MCF 10A (cell line): ENCODE results near the gene IL10RB. TPM values are rescaled to one million over a fixed set of nuclear protein-coding genes. Genes with fewer than 3 reads are reported as not detected.

Source experiments
- BruUV-seq: library from RNA; stranded (reverse); fragments of 400-500 nt; replicated peaks from 2 replicates; lab custom pipeline; 2021; lab: Mats Ljungman, UMichigan
- CTCF ChIA-PET: fragments of 300-600 bp; sonication (Branson Sonifier 250); formaldehyde crosslinking; extraction: SDS; loops from one replicate; lab custom pipeline; 2021; ENCODE audit warnings: antibody characterized with exemption, inconsistent platforms; lab: Yijun Ruan, JAX
- POLR2A ChIA-PET: fragments of 300-600, 350-650 bp; sonication (Branson Sonifier 250); formaldehyde crosslinking; extraction: SDS; loops from one replicate; lab custom pipeline; 2020; ENCODE audit warnings: antibody characterized with exemption, inconsistent platforms; lab: Yijun Ruan, JAX
- DNase-seq: peaks from one replicate; pipeline ENCODE4 v3.0.0-alpha.2; 2018; ENCODE audit not compliant: unreplicated experiment
- H3K27ac Mint-ChIP-seq: one replicate; pipeline ENCODE4 v1.8.0; 2022; ENCODE audit warnings: mild to moderate bottlenecking, low read depth, mixed read lengths; ENCODE audit not compliant: unreplicated experiment
- H3K27me3 Mint-ChIP-seq: one replicate; pipeline ENCODE4 v1.8.0; 2022; ENCODE audit warnings: mixed read lengths; ENCODE audit not compliant: insufficient read depth, unreplicated experiment
- H3K36me3 Mint-ChIP-seq: one replicate; pipeline ENCODE4 v1.8.0; 2022; ENCODE audit warnings: mild to moderate bottlenecking, moderate library complexity, mixed read lengths; ENCODE audit not compliant: insufficient read depth, unreplicated experiment
- H3K4me1 Mint-ChIP-seq: one replicate; pipeline ENCODE4 v1.8.0; 2022; ENCODE audit warnings: mixed read lengths; ENCODE audit not compliant: insufficient read depth, unreplicated experiment
- H3K4me3 Mint-ChIP-seq: one replicate; pipeline ENCODE4 v1.8.0; 2022; ENCODE audit warnings: mild to moderate bottlenecking, moderate library complexity, mixed read lengths; ENCODE audit not compliant: unreplicated experiment
- H3K9me3 Mint-ChIP-seq: one replicate; pipeline ENCODE4 v1.8.0; 2022; ENCODE audit warnings: mixed read lengths; ENCODE audit not compliant: unreplicated experiment
- CTCF ChIP-seq: fragments of 200-600 bp; IDR thresholded peaks from one replicate; pipeline ENCODE4 v1.8.0; 2022; ENCODE audit warnings: antibody characterized with exemption, mild to moderate bottlenecking; ENCODE audit not compliant: unreplicated experiment
- intact Hi-C: fragments of 100-400 bp; cut with micrococcal nuclease; formaldehyde crosslinking; loops from 2 replicates; pipeline ENCODE4 v1.14.1; 2022
- total RNA-seq: library from RNA; stranded (reverse); gene quantifications from 2 replicates; pipeline ENCODE4 v1.2.3, GENCODE V29; 2022

Gene IL10RB
- total RNA-seq, 1 experiment from 2014 or later, result 23.2 TPM

GRCh38 chr21:33305344-33305671 is 39.1 kb downstream of the IL10RB start:
- CTCF ChIA-PET, result no interaction called here
- Mint-ChIP-seq H3K9me3 (no peaks in the 10 kb centered on the region), H3K27ac (no peak overlapping the region), H3K27me3 (no peaks in the 10 kb centered on the region), H3K36me3 (no peaks in the 10 kb centered on the region), H3K4me3 (no peak overlapping the region), H3K4me1 (no peaks in the 10 kb centered on the region)
- BruUV-seq, result no TSS peak
- DNase-seq, result no peak
- POLR2A ChIA-PET, result no interaction called here
- intact Hi-C loops, result no loop called here
- no peak for TF ChIP-seq CTCF

DNA sequence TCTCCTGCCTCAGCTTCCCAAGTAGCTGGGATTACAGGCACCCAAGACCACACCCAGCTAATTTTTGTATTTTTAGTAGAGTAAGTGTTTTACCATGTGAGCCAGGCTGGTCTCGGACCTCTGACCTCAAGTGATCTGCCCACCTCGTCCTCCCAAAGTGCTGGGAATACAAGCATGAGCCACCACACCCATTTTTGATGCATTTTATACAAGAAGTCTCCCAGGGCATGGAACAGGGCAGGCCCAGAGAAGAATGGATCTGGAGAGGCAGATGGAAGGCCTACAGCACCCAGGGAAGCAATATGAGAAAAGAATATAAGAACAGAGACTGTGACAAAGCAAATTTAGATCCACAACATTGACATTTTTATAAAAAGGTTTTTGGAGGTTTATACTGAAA is 39.8 kb downstream of the IL10RB start:
- Mint-ChIP-seq H3K36me3 (no peaks in the 10 kb centered on the region), H3K4me3 (no peak overlapping the region), H3K4me1 (no peaks in the 10 kb centered on the region), H3K27ac (no peak overlapping the region), H3K27me3 (no peaks in the 10 kb centered on the region), H3K9me3 (no peaks in the 10 kb centered on the region)
- TF ChIP-seq CTCF, result no peak
- intact Hi-C loops, result no loop called here
- DNase-seq, result no peak
- CTCF ChIA-PET, result no interaction called here
- POLR2A ChIA-PET, result no interaction called here
- no TSS peak for BruUV-seq

GRCh38 chr21:33308586-33309490 is 42.7 kb downstream of the IL10RB start:
- TF ChIP-seq CTCF, result no peak
- Mint-ChIP-seq H3K27me3 (no peaks in the 10 kb centered on the region), H3K36me3 (no peaks in the 10 kb centered on the region), H3K4me1 (no peaks in the 10 kb centered on the region), H3K27ac (no peak overlapping the region), H3K9me3 (no peaks in the 10 kb centered on the region), H3K4me3 (no peak overlapping the region)
- ChIA-PET POLR2A (interaction anchor here (1.2 kb wide), 1 partner anchor 16 kb away, joined by 3 read pairs; the partner anchor contains the start of gene IFNAR1), CTCF (interaction anchor here (0.6 to 0.7 kb wide), 3 partner anchors 82 to 448 kb away, joined by 3 read pairs; no protein-coding TSS in a partner anchor)
- intact Hi-C loops, result no loop called here
- no peak for DNase-seq
- no TSS peak for BruUV-seq

GRCh38 chr21:33309778-33310177 is 43.6 kb downstream of the IL10RB start:
- DNase-seq, result no peak
- no peak for TF ChIP-seq CTCF
- Mint-ChIP-seq H3K27me3 (peaks cover 9% of the 10 kb centered on the region), H3K36me3 (no peaks in the 10 kb centered on the region), H3K27ac (no peak overlapping the region), H3K4me3 (no peak overlapping the region), H3K4me1 (no peaks in the 10 kb centered on the region), H3K9me3 (no peaks in the 10 kb centered on the region)
- BruUV-seq, result no TSS peak
- ChIA-PET CTCF (interaction anchor here (0.6 kb wide), 1 partner anchor 10 kb away, joined by 5 read pairs; no protein-coding TSS in a partner anchor), POLR2A (no interaction called here)
- intact Hi-C loops, result no loop called here
